Effector memory CD4-positive, alpha-beta T cell (primary cell): Measurements from ENCODE around the gene TRPM3.

Experiments used
- DNase-seq, 3 donors: peaks; one replicate each; pipeline ENCODE4 v3.0.0-alpha.2; 2020
- H3K27ac ChIP-seq: 2 replicates; pipeline ENCODE4 v1.7.0; 2013; ENCODE audit warnings: mild to moderate bottlenecking, low read length, moderate library complexity; ENCODE audit not compliant: insufficient read depth, poor library complexity, severe bottlenecking
- H3K27me3 ChIP-seq: replicated peaks from 2 replicates; pipeline ENCODE4 v1.7.0; 2013; ENCODE audit warnings: mild to moderate bottlenecking, low read length; ENCODE audit not compliant: insufficient read depth, control insufficient read depth, poor library complexity, severe bottlenecking
- H3K36me3 ChIP-seq: 2 replicates; pipeline ENCODE4 v1.7.0; 2013; ENCODE audit warnings: mild to moderate bottlenecking, low read length, moderate library complexity; ENCODE audit not compliant: control insufficient read depth, insufficient read depth
- H3K4me1 ChIP-seq: 2 replicates; pipeline ENCODE4 v1.7.0; 2013; ENCODE audit warnings: low read length, mild to moderate bottlenecking; ENCODE audit not compliant: control insufficient read depth, insufficient read depth, poor library complexity, severe bottlenecking
- H3K4me3 ChIP-seq: 2 replicates; pipeline ENCODE4 v1.7.0; 2013; ENCODE audit warnings: low read length, low read depth, mild to moderate bottlenecking; ENCODE audit not compliant: insufficient read depth, poor library complexity, severe bottlenecking
- H3K9me3 ChIP-seq: 2 replicates; pipeline ENCODE4 v1.7.0; 2013; ENCODE audit warnings: mild to moderate bottlenecking, low read length, moderate library complexity; ENCODE audit not compliant: control insufficient read depth

The TRPM3 gene

GRCh38 chr9:70692431-70692830 lies 429.0 kb downstream of the TRPM3 start:
- H3K27me3 ChIP-seq = no peaks in the 10 kb centered on the region
- H3K9me3 ChIP-seq = no peaks in the 10 kb centered on the region
- DNase-seq = no peak
- H3K4me3 ChIP-seq = no peak overlapping the region
- no peak overlapping the region for H3K27ac ChIP-seq
- H3K36me3 ChIP-seq = no peaks in the 10 kb centered on the region
- no peaks in the 10 kb centered on the region for H3K4me1 ChIP-seq

GRCh38 chr9:70688704-70689103 lies 432.7 kb downstream of the TRPM3 start:
- H3K9me3 ChIP-seq = no peaks in the 10 kb centered on the region
- H3K27ac ChIP-seq = no peak overlapping the region
- no peaks in the 10 kb centered on the region for H3K27me3 ChIP-seq
- H3K36me3 ChIP-seq = no peaks in the 10 kb centered on the region
- no peak overlapping the region for H3K4me3 ChIP-seq
- DNase-seq = no peak
- no peaks in the 10 kb centered on the region for H3K4me1 ChIP-seq

DNA sequence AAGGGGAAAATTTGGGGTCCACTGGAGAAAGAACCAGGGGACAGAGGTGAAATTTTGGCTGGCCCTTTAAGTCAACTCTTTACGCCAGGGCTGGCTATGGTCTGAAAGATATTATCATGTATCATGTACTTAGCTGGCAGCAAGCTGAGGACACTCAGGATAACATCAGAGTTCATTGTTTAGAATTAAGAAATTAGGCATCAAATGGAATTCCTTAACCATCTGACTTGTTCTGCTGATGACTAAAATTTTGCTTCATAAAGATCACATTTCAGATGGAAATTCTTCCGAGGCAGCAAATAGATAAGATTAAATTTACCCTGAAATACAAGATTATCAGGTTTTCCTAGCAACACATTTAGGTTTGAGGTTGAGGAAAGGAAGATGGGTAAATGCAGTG lies 437.6 kb downstream of the TRPM3 start:
- Histone ChIP-seq H3K9me3 (no peaks in the 10 kb centered on the region), H3K27me3 (no peaks in the 10 kb centered on the region), H3K36me3 (no peaks in the 10 kb centered on the region), H3K27ac (no peak overlapping the region), H3K4me3 (no peak overlapping the region), H3K4me1 (no peaks in the 10 kb centered on the region)
- no peak for DNase-seq

GRCh38 chr9:70682298-70682697 lies 439.1 kb downstream of the TRPM3 start:
- Histone ChIP-seq H3K36me3 (no peaks in the 10 kb centered on the region), H3K4me1 (no peaks in the 10 kb centered on the region), H3K4me3 (no peak overlapping the region), H3K9me3 (no peaks in the 10 kb centered on the region), H3K27me3 (no peaks in the 10 kb centered on the region), H3K27ac (no peak overlapping the region)
- DNase-seq = no peak

GRCh38 chr9:70679845-70680244 lies 441.6 kb downstream of the TRPM3 start:
- Histone ChIP-seq H3K27ac (no peak overlapping the region), H3K36me3 (no peaks in the 10 kb centered on the region), H3K9me3 (no peaks in the 10 kb centered on the region), H3K4me3 (no peak overlapping the region), H3K27me3 (no peaks in the 10 kb centered on the region), H3K4me1 (no peaks in the 10 kb centered on the region)
- DNase-seq = no peak

GRCh38 chr9:70678153-70678552 lies 443.3 kb downstream of the TRPM3 start:
- no peaks in the 10 kb centered on the region for H3K27me3 ChIP-seq
- no peak for DNase-seq
- no peaks in the 10 kb centered on the region for H3K36me3 ChIP-seq
- H3K4me3 ChIP-seq = no peak overlapping the region
- H3K27ac ChIP-seq = no peak overlapping the region
- no peaks in the 10 kb centered on the region for H3K9me3 ChIP-seq
- H3K4me1 ChIP-seq = no peaks in the 10 kb centered on the region

GRCh38 chr9:70677055-70677735 lies 444.2 kb downstream of the TRPM3 start:
- no peak overlapping the region for H3K27ac ChIP-seq
- DNase-seq = no peak
- H3K4me1 ChIP-seq = no peaks in the 10 kb centered on the region
- no peaks in the 10 kb centered on the region for H3K27me3 ChIP-seq
- H3K4me3 ChIP-seq = no peak overlapping the region
- H3K36me3 ChIP-seq = no peaks in the 10 kb centered on the region
- no peaks in the 10 kb centered on the region for H3K9me3 ChIP-seq

- Histone ChIP-seq H3K27me3 (no peaks in the 10 kb centered on the region), H3K4me1 (no peaks in the 10 kb centered on the region), H3K27ac (no peak overlapping the region), H3K4me3 (no peak overlapping the region), H3K9me3 (no peaks in the 10 kb centered on the region), H3K36me3 (no peaks in the 10 kb centered on the region)
- no peak for DNase-seq
Observed at GRCh38 chr9:70675868-70676370, 445.5 kb downstream of the TRPM3 start.

DNA sequence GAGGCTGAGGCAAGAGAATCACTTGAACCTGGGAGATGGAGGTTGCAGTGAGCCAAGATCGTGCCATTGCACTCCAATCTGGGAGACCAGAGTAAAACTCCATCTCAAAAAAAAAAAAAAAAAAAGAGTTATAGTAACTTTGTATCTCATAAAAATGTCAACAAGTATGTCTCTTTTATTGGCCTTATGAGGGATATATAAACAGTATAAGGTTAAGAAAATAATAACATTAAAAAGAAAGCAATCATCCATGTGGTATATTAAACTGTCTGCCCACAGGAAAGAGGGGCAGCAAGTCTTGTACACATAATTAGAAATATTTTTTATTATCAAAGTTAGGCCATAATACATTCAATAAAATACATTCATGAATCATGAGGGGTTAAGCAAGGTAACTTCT lies 447.6 kb downstream of the TRPM3 start:
- Histone ChIP-seq H3K36me3 (no peaks in the 10 kb centered on the region), H3K27ac (no peak overlapping the region), H3K4me3 (no peak overlapping the region), H3K27me3 (no peaks in the 10 kb centered on the region), H3K4me1 (no peaks in the 10 kb centered on the region), H3K9me3 (no peaks in the 10 kb centered on the region)
- no peak for DNase-seq

DNA sequence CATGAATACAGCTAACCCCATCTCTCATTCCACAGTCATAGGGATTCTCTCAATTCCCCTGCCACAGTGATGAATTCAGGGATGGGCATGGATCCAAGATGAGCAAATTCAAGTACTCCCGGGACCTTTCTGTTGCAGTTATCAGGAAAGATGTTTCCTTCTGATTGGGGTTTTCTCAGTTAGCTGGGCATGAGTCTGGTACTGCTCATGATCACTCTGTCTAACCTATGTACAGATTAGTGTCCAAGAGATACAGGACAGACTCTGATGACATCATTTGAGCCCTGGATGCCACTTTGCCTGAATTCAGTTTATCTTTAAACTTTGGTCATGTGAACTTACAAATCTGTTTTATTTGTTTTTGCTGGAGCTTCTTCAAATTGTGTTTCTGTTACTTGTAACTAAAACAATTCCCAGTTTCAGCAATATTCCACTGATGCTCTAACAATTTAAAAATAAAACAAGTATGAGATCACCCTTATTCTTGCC lies 449.2 kb downstream of the TRPM3 start:
- H3K27me3 ChIP-seq = no peaks in the 10 kb centered on the region
- no peak overlapping the region for H3K27ac ChIP-seq
- no peaks in the 10 kb centered on the region for H3K36me3 ChIP-seq
- DNase-seq = no peak
- H3K4me3 ChIP-seq = no peak overlapping the region
- H3K4me1 ChIP-seq = no peaks in the 10 kb centered on the region
- H3K9me3 ChIP-seq = no peaks in the 10 kb centered on the region
